Activated T-helper 1 cell treated with anti-CD3 and anti-CD28 coated beads, Interleukin-2, amount 50 U/mL, for 16 hours (primary cell): ENCODE results near the gene NDST3.

Source experiments
- DNase-seq, 2 donors: peaks; one replicate each; pipeline ENCODE4 v3.0.0-alpha.2; 2020; ENCODE audit warnings: low read depth in 1 of 2, low spot score in 1 of 2

The NDST3 gene

DNA sequence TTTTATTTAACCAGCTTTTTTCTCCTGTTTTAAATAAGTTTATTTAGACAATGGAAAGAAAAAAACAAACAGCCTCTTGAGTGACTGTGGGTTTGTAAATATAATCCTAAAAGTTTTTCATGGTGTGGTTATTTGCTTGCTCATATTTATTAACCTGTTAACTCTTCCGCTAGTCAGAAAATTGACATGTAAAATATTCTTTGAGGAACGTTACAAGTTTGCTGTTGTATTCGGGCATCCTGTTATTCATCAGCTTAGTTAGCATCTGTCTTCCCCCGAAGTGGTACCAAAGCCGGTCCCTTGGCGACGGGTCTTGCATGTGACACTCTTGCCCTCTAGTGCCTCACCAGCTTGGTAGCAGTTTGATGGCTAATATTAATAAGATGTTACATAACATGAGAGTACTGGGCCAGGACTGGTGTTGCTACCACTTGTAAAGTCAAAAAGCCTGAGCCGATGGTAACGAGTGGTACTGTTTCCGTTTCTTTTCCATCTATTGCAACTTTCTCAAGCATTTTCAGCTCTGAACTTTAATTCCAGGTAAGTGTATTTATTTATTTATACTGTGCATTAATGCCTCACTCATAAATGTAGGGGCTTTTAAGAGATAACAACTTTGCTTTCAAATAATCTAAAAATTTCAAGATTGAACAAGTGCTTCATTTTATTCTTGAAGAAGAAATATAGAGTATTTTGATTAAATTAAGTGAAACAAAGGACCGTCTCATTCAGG lies at the start of gene NDST3:
Gene NDST3, plus strand, starts transcription at position 434 of the 733 bp plus-strand sequence. CDS start 19,425 bp downstream, outside the sequence.
- DNase-seq: no peak

DNA sequence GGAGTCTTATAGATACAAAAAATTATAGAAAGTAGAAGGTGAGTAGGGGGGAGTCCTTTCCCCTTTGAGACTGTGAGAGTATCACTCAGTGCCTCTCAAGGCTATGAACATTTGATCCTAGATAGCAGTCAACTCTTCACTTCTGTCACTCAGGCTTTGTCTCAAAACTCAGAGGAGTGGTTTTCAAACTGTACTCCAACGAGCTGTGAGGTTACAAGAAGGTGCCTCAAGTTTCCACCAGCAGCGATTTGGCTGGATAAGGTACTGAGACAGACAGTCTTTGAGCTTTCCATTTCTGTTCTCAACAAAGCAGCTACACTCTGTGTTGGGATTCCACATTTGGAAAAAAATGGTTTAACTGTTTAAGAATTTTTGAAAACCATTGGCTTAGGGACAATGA lies 48.0 kb upstream of the NDST3 start:
- DNase-seq: no peak

DNA sequence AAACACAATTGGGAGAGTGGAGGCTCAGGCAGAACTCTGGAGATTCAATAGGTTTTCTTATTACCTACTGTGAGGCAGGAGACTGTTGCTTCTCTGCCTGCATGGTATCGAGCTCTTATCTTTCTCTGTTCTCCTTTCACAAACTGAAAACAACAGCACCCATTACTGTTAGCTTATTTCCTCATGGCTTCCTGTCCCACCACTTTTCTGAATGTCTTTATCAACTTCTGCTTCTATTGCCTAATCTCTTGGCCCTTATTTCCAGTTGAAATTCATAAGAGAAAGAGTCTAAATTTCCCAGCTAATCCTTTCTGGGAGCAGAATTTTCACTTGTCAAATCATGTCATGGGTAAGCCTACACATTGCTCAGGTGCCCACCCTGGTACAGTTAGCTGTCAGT lies 46.8 kb upstream of the NDST3 start:
- DNase-seq: no peak

DNA sequence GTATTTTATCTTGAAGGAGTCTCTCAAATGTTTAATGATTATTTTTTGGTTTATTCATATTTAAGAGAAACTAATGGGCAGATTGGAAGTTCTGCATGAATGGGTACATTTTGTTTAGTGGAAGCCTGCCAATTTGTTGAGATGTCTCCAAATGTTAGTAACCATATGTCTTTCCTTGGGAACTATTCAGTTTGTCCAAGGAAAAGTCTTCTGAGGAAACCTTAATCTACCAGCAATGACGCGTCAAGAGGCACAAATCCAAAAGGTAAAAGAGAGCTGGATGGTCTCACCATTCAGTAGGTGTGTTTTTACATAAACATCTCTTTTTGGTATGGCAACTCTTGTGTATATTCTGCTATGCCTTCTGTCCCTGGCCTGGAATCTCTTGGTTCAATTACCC lies 37.4 kb upstream of the NDST3 start:
- no peak for DNase-seq

DNA sequence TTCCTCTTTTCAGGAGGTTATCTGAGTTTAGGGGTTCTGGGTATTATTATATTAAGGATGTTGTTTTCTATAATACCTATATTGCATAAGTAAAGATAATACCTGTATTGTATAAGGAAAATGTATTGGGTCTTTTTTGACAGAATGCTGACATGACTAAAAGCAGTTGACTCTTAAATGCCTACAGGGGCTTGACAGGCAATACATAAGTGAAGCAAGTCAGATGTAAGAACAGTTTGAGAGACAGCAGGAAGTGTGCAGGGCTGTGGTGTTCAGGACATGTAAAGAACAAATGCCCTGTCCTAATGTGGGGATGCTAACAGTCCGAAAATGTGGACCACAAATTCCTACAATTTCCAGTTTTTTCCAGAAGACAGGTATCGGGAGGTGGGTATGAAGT lies 30.2 kb upstream of the NDST3 start:
- no peak for DNase-seq

DNA sequence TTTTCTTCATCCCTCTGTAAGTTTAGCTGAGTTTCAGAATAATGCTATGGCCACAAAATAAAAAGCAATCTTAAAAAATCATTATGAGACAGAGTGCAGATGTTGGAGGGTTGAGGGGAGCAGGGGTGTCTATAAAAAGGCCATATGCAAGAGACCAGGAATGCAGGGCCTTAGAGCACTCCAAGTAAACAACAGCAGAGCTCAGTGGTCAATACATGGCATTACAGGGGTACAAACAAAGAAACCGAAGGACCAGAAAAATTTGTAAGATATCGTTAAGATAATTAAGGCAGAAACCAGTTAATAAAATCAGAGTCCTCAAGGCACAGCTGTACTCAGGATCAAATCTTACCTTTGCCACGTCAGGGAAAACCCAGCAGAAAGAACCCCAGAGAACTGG lies 28.4 kb upstream of the NDST3 start:
- no peak for DNase-seq

DNA sequence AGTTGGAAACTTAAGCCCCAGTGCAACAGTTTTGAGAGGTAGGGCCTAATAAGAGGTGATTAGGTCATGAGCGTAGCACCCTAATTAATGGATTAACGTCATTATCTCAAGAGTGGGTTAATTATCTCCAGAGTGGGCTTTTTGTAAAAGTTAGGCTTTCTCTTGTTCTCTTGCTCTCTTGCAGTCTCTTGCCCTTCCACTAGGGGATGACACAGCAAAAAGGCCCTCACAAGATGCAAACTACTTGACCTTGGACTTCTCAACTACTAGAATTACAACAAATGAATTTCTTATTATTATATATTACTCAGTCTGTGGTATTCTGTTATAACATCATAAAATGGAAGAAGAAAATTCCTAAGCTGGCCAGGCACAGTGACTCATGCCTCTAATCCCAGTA lies 22.1 kb upstream of the NDST3 start:
- DNase-seq: no peak

DNA sequence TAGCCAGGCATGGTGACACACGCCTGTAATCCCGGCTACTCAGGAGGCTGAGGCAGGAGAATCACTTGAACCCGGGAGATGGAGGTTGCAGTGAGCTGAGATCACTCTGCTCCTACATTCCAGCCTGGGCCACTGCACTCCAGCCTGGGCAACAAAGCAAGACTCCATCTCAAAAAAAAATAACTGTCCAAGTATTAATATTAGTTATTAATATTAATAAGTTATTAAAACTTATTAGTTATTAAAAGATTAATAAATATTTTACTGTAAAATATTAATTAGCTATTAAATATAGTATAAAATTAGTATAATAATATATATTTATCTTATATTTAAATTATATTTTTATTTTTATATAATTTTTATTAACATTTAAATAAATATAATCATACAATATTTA lies 19.5 kb upstream of the NDST3 start:
- DNase-seq: no peak

DNA sequence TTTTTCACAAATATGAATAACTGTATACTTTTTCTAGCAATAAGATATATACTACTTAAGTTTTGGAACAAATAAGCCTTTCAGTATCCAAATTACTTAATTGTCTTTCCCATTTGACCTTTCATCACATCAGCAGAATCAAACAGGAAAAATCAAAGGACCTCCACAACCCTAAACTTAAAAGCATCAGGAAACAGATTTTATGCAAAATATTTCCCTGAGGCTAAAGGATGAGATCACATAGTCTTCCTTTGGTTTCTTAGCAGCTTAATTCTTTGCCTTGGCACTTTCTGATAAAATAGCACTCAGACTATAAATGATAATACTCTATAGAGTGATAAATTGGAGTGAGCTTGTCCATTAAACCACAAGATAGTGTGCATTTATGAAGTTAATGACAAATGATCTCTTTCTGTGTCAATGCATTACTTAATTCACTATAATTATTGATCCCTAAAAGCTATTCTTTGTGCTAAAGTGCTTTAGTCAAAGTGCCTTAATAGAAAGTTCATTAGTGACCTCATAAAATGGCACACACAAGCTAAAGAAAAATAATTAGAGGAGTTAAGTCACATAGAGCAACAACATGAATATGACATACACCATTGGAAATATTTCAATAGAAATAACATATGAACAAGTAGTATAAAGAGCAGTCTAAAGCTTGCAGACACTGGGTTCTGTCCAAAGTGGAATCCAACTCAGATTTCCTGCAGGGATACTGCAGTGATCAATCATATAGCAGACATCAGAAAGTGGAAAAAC lies 15.7 kb upstream of the NDST3 start:
- DNase-seq: no peak

DNA sequence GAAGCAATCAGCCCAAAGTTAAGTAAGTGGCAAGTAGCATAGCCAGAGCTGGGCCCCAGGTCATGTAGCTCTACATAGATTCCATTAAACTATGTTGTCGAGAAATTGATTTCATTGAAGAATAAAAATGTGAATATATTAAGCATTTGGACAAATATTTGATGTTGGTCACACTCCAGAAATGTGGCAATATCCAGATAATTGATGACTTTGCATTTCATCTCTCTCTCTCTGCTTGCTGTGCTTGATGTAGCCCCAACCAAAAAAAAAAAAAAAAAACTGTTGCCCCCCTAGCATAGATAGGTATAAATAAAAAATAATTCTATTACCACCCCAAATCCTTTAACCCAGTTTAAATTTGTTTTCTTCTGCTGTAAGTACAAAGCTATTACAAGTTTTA lies 7.5 kb upstream of the NDST3 start:
- no peak for DNase-seq

DNA sequence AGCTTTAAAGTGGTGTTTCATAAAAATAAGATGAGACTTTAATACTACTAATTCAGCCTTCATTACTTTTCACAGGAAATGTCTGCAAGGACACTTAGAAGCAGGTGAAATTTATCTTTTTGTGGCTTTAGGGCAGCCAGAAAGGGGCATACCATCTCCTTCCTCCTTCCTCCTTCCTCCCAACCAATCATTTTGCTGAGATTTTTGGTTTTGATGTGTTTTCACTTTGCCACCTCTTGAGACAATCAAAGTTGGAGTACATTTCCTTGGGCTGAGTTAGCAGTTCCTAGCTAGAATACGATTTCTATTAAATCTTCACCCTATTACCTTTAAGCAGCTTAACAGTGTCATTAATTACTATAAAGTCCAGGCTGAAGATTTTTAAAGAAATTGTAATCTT lies 5.1 kb upstream of the NDST3 start:
- no peak for DNase-seq

DNA sequence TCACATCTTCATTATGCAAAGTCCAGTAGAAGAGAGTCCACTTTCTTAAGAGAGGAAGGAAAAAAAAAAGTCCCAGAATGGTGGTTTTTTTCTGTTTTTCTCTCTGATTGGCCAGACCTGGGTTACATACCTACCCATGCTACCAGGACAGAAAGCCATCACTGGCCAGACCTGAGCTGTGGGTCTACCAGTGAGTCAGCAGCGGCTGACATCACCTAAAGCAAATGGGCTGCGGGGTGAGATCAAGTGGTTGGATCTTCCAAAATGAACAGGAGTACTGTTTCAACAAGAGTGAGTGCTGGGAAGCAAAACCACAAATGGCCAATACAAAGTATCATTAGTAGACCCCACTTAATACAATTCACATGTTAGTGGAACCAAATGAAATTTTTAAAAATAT lies 1.6 kb upstream of the NDST3 start:
- no peak for DNase-seq

DNA sequence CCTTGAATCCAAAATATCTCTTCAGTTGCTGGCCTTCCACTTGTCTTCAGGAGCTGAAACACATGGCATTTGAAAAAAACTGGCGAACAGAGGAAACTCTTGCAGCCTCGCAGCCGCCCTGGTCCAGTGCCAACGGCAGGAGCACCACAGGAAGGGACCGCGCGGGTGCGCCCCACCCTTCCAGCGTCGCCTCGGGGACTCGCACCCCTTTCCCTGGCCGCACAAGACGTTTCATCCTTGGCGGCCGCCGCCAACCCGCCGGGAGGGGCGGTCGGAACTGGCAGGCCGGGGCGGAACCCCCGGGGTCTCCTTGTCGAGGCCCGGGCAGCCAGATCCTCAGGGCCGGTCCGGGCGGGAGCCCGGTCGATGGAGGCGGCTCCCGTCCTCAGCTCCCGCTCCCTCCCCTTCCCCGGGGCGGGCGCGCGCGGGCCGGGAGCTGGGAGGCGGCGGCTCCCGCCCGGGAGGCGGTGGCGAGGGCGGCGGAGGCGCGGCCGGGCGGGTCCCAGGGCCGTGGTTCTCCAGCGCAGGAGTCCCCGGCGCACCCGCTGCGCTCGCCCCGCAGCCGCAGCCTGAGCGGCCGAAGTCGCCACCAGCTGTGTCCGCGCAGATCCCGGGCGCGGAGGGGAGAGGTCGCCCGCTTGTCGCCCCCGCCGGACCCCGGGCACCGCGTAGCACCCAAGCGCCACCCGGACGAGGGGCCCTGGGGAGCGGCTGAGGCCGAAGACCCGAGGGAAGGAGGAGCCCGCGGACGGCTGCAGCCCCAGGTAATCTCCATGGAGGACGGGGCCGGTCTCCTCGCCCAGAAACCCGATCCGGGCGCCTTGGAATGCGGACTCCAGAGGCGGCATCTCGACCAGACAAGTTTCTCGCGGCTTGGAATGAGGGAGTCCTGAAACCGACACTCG lies 886 bp upstream of the NDST3 start:
- DNase-seq: no peak

DNA sequence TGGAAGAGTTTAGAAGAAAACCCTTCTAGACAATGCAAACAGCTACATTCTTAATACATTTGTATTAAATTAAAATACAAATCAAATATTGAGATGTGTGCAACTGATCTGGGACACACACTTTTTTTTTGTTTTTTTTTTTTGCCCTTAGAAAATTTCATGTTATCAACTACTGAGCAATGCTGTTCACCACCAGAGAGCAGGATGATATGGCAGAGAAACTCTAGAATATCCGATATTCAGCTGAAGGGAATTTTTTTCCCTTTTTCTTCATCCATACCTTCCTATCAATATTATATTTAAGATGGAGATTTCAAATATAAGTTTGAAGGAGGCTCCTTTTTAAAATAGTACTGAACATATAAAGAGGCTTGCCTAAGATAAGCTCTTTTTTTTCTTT lies 1.0 kb downstream of the NDST3 start:
- DNase-seq: no peak

DNA sequence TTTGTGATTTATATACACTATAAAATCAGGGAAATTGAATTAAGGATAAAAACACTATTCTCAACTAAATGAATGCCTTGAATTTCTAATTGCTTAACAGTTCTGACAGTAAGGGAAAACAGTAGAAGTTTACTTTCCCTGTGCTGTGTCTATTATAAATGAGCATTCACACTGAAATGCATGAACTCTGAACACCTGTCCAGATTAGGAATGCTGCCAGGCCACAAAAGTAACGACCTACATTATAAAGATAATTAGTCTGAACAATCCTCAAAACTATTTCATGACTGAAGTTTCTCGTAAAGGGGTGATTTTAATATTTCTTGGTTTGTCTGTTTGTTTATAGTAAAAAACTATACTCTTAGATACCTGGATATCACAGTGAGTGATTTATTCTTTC lies 2.0 kb downstream of the NDST3 start:
- no peak for DNase-seq

DNA sequence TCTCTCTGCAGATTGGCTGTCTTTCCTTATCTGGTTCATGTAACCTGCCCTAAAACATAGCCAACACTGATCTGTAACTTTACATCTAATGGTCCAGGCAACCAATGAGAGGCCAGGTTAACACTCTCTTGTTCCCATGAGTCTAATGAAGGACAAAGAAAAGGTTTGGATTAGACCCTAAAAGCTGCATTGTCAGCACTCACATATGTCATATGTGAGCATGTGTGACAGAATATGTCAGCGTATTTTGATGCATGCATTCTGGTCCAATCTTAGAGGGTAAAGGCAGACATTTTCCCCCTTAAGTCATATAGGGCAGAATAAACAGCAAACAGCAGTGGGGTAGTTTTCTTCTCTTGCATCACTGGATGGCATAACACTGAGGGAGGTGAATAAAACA lies 3.7 kb downstream of the NDST3 start:
- no peak for DNase-seq

DNA sequence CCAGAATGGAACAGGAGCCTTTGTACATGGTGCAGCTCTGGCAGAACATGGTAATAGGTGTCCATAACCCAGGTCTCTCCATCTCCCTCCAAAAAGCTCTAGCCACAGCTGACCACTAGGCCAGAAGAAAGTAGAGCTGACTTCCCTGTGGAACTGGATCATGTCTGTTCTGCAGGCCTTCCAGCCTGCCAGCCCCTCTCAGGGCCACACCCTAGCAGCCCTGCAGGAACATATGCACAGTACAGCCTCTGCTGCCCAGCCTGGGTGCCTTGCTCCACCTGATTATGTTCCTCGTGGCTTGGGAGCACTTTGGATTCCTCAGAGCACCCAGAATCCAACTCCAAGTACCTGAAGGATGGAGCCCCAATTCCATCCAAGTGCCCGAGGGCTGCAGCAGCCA lies 12.0 kb downstream of the NDST3 start:
- DNase-seq: no peak

DNA sequence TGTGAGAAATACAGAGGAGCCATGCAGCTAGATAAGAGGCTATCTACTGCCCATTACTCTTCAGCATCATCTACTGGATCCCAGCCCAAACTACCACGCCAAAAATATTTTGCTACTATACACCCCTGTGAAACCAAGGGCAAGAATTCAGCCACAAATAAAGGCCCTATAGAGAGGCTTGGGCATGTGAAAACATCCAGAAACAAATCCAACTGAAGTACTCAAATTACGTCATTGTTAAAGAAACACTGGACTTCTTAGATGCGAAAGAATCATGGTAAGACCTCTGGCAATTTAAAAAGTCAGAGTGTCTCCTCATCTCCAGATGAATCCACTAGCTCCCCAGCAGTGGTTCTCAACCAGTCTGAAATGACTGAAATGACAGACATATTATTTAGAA lies 12.8 kb downstream of the NDST3 start:
- DNase-seq: no peak

DNA sequence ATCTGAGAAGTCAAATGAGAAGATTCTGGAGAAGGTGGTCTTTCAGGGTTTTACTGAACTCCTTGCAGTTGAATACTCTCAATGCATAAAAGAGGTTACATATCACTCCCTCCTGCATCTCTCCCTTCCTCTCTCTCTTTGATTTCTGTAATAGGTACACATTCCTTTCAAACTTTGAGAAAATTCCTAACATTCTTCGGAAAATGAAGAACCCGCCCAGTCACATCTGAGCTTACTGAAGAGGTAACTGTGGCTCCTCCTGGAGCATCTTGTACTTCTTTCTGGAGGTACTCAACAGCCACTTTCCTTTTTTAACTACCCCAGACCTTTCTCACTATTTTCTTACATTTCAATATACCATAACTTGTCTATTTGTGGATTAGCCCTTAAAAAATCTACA lies 24.7 kb downstream of the NDST3 start:
- no peak for DNase-seq

DNA sequence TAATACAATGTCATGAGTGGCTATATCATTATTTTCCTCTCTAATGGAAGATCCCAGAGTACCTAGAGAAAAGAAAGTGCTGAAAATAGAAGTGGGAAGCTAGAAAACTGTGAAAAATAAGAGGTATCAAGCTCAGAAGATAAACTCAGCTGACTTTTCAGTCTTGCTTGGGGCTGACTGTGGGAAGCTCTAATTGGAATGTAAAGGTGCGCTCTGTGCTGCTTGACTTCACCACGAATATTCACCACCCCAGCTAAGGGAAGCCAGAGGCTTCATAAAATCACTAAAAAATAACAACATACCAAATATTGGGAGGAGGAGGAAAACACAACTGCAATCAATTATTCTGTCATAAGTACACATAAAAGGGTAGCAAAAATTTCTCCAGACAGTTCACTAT lies 25.1 kb downstream of the NDST3 start:
- no peak for DNase-seq

DNA sequence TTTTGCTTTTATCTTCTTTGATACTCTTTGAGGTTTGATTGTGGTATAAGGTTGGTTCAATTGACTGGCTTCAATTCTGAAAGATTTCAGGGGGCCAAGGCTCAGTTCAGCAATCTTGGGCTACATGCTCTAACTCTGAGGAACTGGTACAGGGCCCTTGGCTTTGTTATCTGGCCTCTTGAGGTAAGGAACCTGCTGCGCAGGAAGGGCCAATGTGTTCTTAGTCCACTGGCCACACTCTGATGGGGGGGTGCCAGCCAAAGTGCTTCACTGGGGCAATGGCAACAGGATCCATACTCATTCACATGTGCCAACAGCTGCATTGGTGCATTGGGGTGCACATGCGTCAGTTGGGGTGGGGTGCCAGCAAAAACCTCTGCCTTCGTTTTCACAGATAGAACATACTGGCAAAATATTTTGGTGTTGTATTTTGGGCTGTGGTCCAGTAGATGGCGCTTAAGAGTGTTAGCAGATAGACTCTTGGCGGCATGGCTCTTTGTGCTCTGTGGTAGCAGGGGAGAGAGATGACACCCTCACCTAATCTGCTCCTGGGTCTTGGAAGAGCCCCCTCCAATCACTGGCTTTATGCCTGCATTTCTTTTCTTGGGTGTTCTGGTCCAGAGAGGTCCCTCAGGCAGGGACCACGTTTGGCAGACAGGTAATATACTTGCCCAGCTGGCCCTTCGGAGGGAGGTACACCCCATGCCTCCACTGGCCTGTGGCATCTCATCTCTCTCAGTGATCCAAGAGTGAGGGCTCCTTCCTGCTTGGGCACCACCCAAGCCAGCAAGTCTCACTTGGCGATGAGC lies 42.9 kb downstream of the NDST3 start:
- DNase-seq: no peak
